ENCODE data around the gene PDE10A. TPM values are rescaled to one million over a fixed set of nuclear protein-coding genes. Genes with fewer than 3 reads are reported as not detected.

Gene PDE10A
- total and polyA plus RNA-seq, 2 of the 13 experiments (the other 11 are each of a cell fraction or from before 2014, with no cell fraction given): not detected

DNA sequence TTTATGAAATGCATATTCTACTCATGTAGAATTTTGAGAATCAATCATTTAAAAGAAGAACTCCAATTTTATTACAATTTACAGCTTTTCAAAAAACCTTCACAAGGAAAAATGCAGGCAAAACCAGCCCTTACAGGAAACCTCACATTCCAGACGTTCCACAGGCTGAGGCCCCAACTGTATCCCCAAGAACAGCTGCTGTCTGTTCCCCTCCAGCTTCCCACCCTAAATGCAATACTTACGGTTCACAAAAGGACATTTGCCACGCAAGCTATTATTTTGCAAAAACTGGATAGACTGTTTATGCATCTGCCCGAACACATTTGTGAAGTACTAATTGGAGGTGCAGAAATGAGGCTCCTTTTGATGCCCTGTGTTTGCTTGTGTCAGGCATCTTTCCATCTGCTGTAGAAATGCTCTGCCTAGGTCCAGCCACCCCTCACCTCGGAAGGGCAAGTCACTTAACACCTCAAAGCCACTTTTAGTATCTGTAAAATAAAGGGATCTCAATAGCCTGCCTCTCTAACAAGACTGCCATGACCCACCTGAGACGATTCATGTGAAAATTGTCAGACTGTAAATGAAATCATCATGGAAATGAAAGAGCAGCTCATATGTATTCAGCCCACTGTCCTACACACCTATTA, 26.5 kb downstream of the PDE10A start:
- FAIRE-seq (no peak), ATAC-seq (no peak), DNase-seq (ENCODE audit: low spot score) (no peak)
- H3K27me3 ChIP-seq (ENCODE audit: control insufficient read depth in 1 of 2, insufficient read depth in 2 of 2, low read length in 2 of 2): peaks cover 0 to 27% of the 10 kb centered on the region in 2 experiments; a peak in 3 of 5 replicates
- H3K9me3 ChIP-seq (ENCODE audit: low read length): no peaks in the 10 kb centered on the region
- WGBS (ENCODE audit: low lambda C conversion rate): 20% methylated on average over 6 of the region's 6 CpGs
- no peak overlapping the region for H2AFZ ChIP-seq (ENCODE audit: low read length)
- POLR2A ChIA-PET: no interaction called here
- H3K79me2 ChIP-seq (ENCODE audit: insufficient read depth, low read length): no peaks in the 10 kb centered on the region
- H3K36me3 ChIP-seq (replicated peaks in 1 of 2; ENCODE audit: control insufficient read depth in 1 of 2, insufficient read depth in 2 of 2, low read length in 2 of 2): no peaks in the 10 kb centered on the region
- H3K9ac ChIP-seq (ENCODE audit: insufficient read depth, low read depth, low read length): no peak overlapping the region
- in situ Hi-C loops (cut with HindIII; ENCODE audit: extremely low pct_ligation_motif_present, low pct_unique_long_range_greater_than_20kb) (no loop called here), intact Hi-C loops (cut with micrococcal nuclease; ENCODE audit: unreplicated experiment) (no loop called here)
- H3K4me2 ChIP-seq (ENCODE audit: low read depth, low read length): no peak overlapping the region
- no peak overlapping the region for H3K27ac ChIP-seq (ENCODE audit: extremely low read length, insufficient read depth, low read length)
- no peak overlapping the region for H3K4me3 ChIP-seq (replicated peaks in 1 of 3; ENCODE audit: insufficient read depth in 1 of 3, low read depth in 2 of 3, low read length in 3 of 3)
- BruUV-seq (replicated peaks): no TSS peak
- CTCF ChIA-PET (ENCODE audit: low intra/inter-chr PET ratio, low total read pairs): no interaction called here
- no peak for TF ChIP-seq SMAD3 (CRISPR knock-in tag; IDR thresholded peaks at IDR 0.05)
- TF ChIP-seq ZNF44 (CRISPR knock-in tag; IDR thresholded peaks at IDR 0.05): no peak
- TF ChIP-seq ZNF660 (CRISPR knock-in tag; IDR thresholded peaks at IDR 0.05; ENCODE audit: borderline replicate concordance, low read depth): no peak
- TF ChIP-seq, protein P1, sequence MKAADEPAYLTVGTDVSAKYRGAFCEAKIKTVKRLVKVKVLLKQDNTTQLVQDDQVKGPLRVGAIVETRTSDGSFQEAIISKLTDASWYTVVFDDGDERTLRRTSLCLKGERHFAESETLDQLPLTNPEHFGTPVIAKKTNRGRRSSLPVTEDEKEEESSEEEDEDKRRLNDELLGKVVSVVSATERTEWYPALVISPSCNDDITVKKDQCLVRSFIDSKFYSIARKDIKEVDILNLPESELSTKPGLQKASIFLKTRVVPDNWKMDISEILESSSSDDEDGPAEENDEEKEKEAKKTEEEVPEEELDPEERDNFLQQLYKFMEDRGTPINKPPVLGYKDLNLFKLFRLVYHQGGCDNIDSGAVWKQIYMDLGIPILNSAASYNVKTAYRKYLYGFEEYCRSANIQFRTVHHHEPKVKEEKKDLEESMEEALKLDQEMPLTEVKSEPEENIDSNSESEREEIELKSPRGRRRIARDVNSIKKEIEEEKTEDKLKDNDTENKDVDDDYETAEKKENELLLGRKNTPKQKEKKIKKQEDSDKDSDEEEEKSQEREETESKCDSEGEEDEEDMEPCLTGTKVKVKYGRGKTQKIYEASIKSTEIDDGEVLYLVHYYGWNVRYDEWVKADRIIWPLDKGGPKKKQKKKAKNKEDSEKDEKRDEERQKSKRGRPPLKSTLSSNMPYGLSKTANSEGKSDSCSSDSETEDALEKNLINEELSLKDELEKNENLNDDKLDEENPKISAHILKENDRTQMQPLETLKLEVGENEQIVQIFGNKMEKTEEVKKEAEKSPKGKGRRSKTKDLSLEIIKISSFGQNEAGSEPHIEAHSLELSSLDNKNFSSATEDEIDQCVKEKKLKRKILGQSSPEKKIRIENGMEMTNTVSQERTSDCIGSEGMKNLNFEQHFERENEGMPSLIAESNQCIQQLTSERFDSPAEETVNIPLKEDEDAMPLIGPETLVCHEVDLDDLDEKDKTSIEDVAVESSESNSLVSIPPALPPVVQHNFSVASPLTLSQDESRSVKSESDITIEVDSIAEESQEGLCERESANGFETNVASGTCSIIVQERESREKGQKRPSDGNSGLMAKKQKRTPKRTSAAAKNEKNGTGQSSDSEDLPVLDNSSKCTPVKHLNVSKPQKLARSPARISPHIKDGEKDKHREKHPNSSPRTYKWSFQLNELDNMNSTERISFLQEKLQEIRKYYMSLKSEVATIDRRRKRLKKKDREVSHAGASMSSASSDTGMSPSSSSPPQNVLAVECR (CRISPR knock-in tag; IDR thresholded peaks at IDR 0.05; ENCODE audit: borderline replicate concordance): no peak
- no peak for TF ChIP-seq HOXA9 (CRISPR knock-in tag; IDR thresholded peaks at IDR 0.05; ENCODE audit: borderline replicate concordance)
- no peak for TF ChIP-seq ADNP (CRISPR knock-in tag; IDR thresholded peaks at IDR 0.05)
- no peak for TF ChIP-seq BRCA1 (CRISPR knock-in tag; IDR thresholded peaks at IDR 0.05)
- no peak for TF ChIP-seq KAT8 (CRISPR knock-in tag; IDR thresholded peaks at IDR 0.05)
- no peak for TF ChIP-seq NCOA1 (CRISPR knock-in tag; IDR thresholded peaks at IDR 0.05)
- H3K4me1 ChIP-seq (ENCODE audit: insufficient read depth, low read length): no peaks in the 10 kb centered on the region
- H4K20me1 ChIP-seq (ENCODE audit: insufficient read depth, low read length): no peaks in the 10 kb centered on the region

All from HepG2 (cell line).